ENCODE data around the gene DCAF15. TPM values are rescaled to one million over a fixed set of nuclear protein-coding genes. Genes with fewer than 3 reads are reported as not detected.
"Not testable (repeated sequence)": the region's sequence is repeated elsewhere in the genome, so short reads cannot be mapped to it uniquely, and the experiment has no call there.

DCAF15 gene
- polyA plus RNA-seq, 1 donor = 20.9 TPM

- DNase-seq (ENCODE audit: low read depth) = no peak
Measured at GRCh38 chr19:13959962-13960862, 7.9 kb downstream of the DCAF15 start.

GRCh38 chr19:13960863-13961784 is 8.8 kb downstream of the DCAF15 start:
- no peak for DNase-seq (ENCODE audit: low read depth)

GRCh38 chr19:13961826-13962698 is 9.8 kb downstream of the DCAF15 start:
- no peak for DNase-seq (ENCODE audit: low read depth)

DNA sequence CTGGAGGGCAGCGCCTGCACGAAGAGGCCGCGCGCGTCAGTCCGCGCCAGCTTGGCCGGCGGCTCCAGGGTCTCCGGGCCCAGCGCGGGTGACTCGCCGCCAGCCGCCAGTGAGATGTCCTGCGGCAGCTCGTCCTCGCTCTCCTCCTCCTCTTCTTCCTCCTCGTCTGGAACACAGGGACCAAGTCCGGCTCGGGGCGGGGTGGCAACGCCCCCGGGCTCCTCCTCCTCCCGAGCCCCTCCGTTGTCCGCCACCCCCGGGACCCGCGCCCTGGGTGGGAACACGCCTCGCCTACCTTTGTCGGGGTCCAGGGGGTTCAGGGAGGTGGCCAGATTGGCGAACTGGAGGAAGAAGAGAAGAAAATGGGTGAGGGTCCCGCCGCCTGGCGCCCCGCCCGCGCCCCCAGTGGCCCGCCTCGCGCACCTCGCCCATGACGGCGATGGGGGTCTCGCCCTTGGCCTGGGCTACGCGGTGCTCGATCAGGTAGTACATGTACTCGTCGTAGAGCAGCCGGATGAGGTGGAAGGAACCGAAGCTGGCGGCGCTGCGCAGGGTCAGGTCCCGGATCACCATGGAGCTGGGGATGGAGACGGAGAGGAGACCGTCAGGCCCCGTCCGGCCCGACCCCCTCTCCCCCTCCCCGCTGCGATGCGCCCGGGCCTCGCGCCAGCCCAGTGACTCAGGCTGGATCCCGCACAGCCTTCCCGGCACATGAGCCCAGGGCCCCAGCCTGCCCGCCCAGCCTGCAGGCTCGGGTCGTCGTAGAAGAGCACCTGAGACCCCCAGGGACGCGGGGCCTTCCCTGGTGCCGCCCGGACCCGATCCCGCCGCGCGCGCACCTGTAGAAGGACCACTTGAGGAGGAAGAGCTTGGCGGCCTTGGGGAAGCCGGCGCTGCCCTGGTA is 10.6 kb downstream of the DCAF15 start:
- DNase-seq (ENCODE audit: low read depth) = no peak

DNA sequence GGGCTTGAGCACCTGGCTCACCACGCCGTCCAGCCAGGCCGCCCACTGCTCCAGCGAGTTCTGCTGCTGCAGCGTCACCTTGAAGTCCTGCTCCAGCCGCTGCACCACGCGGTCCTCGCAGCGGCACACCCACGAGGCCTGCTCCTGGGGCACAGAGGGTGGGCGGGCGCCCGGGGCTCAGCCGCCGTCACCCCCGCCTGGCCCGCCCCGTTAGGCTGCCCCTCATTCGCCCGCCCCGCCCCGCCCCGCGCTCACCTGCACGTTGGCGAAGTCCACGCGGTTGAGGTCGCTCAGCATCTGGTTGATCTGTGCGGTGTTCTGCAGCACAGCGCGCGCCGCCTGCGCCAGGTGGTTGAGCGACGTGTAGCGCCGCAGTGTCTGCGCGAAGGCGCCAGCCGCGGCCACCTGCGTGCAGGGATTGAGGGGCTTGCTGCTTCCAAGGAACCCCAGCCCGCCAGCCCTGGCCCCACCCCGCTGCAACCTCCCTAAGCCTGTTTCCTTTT is 11.3 kb downstream of the DCAF15 start:
- DNase-seq (ENCODE audit: low read depth) = no peak

GRCh38 chr19:13964776-13965175 is 12.5 kb downstream of the DCAF15 start:
- no peak for DNase-seq (ENCODE audit: low read depth)

DNA sequence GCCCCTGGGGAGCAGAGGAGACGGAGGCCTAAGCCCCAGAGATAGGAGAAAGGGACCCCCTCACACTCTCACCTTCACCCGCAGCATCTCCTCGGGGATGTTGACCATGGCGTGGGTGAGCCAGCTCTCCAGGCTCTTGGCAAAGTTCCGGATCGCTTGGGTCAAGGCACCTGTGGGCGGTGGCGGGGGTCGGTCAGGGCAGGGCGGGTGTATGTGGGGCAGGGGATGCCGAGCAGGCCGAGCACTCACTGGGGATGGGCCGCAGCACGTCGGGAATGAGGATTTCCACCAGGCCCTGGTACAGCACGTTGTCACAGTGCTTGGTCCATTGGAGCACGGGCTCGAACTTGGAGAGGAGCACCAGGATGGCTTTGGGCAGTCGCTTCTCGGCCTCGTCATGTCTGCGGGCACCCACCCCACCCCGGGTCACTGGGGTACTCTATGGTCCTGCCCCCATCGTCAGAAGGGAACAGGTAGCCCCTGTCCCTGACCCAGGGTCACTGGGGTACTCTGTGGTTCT is 13.1 kb downstream of the DCAF15 start:
- no peak for DNase-seq (ENCODE audit: low read depth)

GRCh38 chr19:13965926-13966683 is 13.8 kb downstream of the DCAF15 start:
- DNase-seq (ENCODE audit: low read depth) = no peak

- no peak for DNase-seq (ENCODE audit: low read depth)
Measured at GRCh38 chr19:13966684-13967128, 14.4 kb downstream of the DCAF15 start.

DNA sequence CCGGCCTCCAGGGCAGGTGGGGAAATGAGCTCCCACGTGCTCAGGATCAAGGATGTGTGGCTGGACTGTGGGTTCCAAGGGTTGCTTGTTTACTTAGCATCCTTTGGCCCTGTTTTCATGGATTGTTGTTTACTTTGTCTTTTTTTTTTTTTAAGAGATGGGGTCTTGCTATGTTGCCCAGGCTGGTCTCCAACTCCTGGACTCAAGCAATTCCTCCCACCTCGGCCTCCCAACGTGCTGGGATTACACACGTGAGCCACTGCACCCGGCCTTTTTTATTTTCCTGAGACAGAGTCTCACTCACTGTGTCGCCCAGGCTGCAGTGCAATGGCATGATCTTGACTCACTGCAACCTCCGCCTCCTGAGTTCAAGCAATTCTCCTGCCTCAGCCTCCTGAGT is 14.9 kb downstream of the DCAF15 start:
- not testable (repeated sequence) for DNase-seq (ENCODE audit: low read depth)

DNA sequence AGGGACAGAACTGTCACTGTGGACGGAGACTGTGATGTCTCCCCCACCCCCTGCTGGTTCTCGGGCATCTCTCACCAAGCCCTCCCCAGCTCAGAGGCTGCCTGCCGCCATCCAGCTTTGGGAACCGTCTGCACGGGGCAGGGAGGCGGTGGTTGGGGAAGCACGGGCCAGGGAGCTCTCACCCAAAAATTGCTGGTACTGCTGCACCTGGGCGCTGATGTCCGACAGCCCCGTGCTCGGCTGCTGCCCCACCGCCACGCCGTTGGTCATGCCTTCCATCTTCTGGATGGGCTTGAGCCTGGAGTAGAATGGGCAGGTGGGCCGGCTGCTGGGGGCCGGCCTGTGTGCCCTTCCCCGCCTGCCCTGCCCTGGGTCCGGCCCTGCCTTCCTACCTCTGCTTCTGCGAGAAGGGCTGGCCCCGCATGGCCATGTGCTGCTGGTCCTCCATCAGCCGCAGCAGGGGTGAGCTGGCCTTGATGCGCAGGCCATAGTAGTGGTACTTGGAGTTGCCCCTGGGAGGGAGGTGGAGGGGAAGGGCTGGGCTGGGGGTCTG is 16.1 kb downstream of the DCAF15 start:
- no peak for DNase-seq (ENCODE audit: low read depth)

DNA sequence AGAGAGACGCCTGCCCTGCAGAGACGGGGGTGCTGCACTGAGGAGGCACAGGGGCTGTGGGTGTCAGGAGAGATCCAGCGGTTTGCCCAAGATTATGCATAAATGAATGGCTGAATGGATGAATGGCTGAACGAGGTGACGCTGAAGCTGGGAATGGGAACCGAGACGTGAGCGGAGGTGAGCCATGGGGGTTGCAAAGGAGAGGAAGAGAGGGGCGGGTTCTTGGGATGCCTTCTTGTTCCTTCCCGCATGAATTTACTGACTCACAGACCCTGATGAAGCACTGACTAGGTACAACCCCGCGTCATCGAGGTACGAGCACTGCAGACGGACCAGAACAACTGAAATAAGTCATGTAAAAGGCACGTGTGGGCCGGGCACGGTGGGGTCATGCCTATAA is 16.7 kb downstream of the DCAF15 start:
- no peak for DNase-seq (ENCODE audit: low read depth)

- no peak for DNase-seq (ENCODE audit: low read depth)
Measured at GRCh38 chr19:13969897-13970296, 17.6 kb downstream of the DCAF15 start.

- not testable (repeated sequence) for DNase-seq (ENCODE audit: low read depth)
Measured at GRCh38 chr19:13971868-13972267, 19.6 kb downstream of the DCAF15 start.

DNA sequence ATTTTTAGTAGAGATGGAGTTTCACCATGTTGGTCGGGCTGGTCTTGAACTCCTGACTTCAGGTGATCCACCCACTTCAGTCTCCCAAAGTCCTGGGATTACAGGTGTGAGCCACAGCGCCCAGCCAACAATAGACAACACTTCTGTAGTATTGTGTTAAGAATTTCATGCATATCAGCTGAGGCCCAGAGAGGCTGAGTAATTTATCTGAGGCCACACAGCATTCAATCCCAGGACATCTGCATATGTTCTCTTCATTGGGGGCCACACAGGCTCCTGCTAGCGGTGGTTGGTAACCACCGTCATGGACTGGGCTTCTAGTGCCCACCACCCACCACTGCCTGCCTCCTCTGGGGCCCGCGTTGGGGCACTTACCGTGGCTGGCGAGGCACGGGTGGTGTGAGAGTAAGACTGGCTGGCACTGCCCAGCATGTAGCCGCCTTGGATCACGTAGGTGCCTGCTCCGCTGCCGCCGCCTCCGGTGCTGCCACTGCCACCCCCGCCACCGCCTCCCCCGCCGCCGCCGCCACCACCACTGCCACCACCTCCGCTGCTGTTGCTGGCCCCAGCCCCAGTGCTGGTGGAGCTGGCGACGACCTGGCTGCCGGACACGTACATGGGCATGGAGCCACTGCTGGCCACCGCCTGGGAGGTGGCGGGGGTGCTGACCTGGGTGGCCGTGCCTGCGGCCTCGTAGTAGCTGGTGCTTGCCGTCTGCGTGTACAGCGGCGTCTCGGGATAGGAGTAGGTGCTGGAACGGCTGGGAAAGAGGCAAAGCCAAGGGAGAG is 20.3 kb downstream of the DCAF15 start:
- no peak for DNase-seq (ENCODE audit: low read depth)

DNA sequence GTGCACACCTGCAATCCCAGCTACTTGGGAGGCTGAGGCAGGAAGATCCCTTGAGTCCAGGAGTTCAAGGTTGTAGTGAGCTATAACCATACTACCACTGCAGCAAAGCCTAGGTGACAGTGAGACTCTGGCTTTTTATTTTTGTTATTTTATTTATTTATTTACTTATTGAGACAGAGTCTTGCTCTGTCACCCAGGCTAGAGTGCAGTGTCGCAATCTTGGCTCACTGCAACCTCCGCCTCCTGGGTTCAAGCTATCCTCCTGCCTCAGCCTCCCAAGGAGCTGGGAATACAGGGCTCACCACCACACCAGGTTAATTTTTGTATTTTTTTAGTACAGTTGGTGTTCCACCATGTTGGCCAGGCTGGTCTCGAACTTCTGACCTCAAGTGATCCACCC is 21.2 kb downstream of the DCAF15 start:
- DNase-seq (ENCODE audit: low read depth) = not testable (repeated sequence)

- DNase-seq (ENCODE audit: low read depth) = no peak
Measured at GRCh38 chr19:13974073-13974472, 21.8 kb downstream of the DCAF15 start.

GRCh38 chr19:13975870-13976269 is 23.6 kb downstream of the DCAF15 start:
- no peak for DNase-seq (ENCODE audit: low read depth)

Measured in forelimb muscle (tissue), 1 donor.